ENCODE data around the gene HAL.

Gene HAL

GRCh38 chr12:95986635-95987570 lies 9.2 kb downstream of the HAL start:
- no peak for DNase-seq (ENCODE audit: low read depth)
- no peak for TF ChIP-seq CTCF (IDR thresholded peaks at IDR 0.05; ENCODE audit: control insufficient read depth, extremely low read depth, insufficient read depth)
- H3K4me3 ChIP-seq (ENCODE audit: low read depth, low read length) = no peak overlapping the region

GRCh38 chr12:95984682-95985081 lies 11.5 kb downstream of the HAL start:
- TF ChIP-seq CTCF (IDR thresholded peaks at IDR 0.05; ENCODE audit: control insufficient read depth, extremely low read depth, insufficient read depth) = no peak
- H3K4me3 ChIP-seq (ENCODE audit: low read depth, low read length) = no peak overlapping the region
- no peak for DNase-seq (ENCODE audit: low read depth)

GRCh38 chr12:95982602-95983001 lies 13.5 kb downstream of the HAL start:
- no peak overlapping the region for H3K4me3 ChIP-seq (ENCODE audit: low read depth, low read length)
- TF ChIP-seq CTCF (IDR thresholded peaks at IDR 0.05; ENCODE audit: control insufficient read depth, extremely low read depth, insufficient read depth) = no peak
- no peak for DNase-seq (ENCODE audit: low read depth)

- H3K4me3 ChIP-seq (ENCODE audit: low read depth, low read length) = no peak overlapping the region
- DNase-seq (ENCODE audit: low read depth) = no peak
- TF ChIP-seq CTCF (IDR thresholded peaks at IDR 0.05; ENCODE audit: control insufficient read depth, extremely low read depth, insufficient read depth) = no peak
These were observed 15.7 kb downstream of the HAL start for GRCh38 chr12:95980437-95980836.

- no peak for DNase-seq (ENCODE audit: low read depth)
- TF ChIP-seq CTCF (IDR thresholded peaks at IDR 0.05; ENCODE audit: control insufficient read depth, extremely low read depth, insufficient read depth) = no peak
- no peak overlapping the region for H3K4me3 ChIP-seq (ENCODE audit: low read depth, low read length)
These were observed 17.4 kb downstream of the HAL start for GRCh38 chr12:95978774-95979173.

- no peak for DNase-seq (ENCODE audit: low read depth)
- no peak for TF ChIP-seq CTCF (IDR thresholded peaks at IDR 0.05; ENCODE audit: control insufficient read depth, extremely low read depth, insufficient read depth)
These were observed 17.8 kb downstream of the HAL start for GRCh38 chr12:95978351-95978750.

More at GRCh38 chr12:95978351-95978750, 17.8 kb downstream of the HAL start:
- no peak overlapping the region for H3K4me3 ChIP-seq (ENCODE audit: low read depth, low read length)

All from LNCaP clone FGC (cell line).